MCF 10A (cell line): ENCODE measurements around the gene TSC22D3. TPM values are rescaled to one million over a fixed set of nuclear protein-coding genes. Genes with fewer than 3 reads are reported as not detected.

Experiments
- BruUV-seq: library from RNA; stranded (reverse); fragments of 400-500 nt; replicated peaks from 2 replicates; lab custom pipeline; 2021; lab: Mats Ljungman, UMichigan
- CTCF ChIA-PET: fragments of 300-600 bp; sonication (Branson Sonifier 250); formaldehyde crosslinking; extraction: SDS; loops from one replicate; lab custom pipeline; 2021; ENCODE audit warnings: antibody characterized with exemption, inconsistent platforms; lab: Yijun Ruan, JAX
- POLR2A ChIA-PET: fragments of 300-600, 350-650 bp; sonication (Branson Sonifier 250); formaldehyde crosslinking; extraction: SDS; loops from one replicate; lab custom pipeline; 2020; ENCODE audit warnings: antibody characterized with exemption, inconsistent platforms; lab: Yijun Ruan, JAX
- DNase-seq: peaks from one replicate; pipeline ENCODE4 v3.0.0-alpha.2; 2018; ENCODE audit not compliant: unreplicated experiment
- H3K27ac Mint-ChIP-seq: one replicate; pipeline ENCODE4 v1.8.0; 2022; ENCODE audit warnings: mild to moderate bottlenecking, low read depth, mixed read lengths; ENCODE audit not compliant: unreplicated experiment
- H3K27me3 Mint-ChIP-seq: one replicate; pipeline ENCODE4 v1.8.0; 2022; ENCODE audit warnings: mixed read lengths; ENCODE audit not compliant: insufficient read depth, unreplicated experiment
- H3K36me3 Mint-ChIP-seq: one replicate; pipeline ENCODE4 v1.8.0; 2022; ENCODE audit warnings: mild to moderate bottlenecking, moderate library complexity, mixed read lengths; ENCODE audit not compliant: insufficient read depth, unreplicated experiment
- H3K4me1 Mint-ChIP-seq: one replicate; pipeline ENCODE4 v1.8.0; 2022; ENCODE audit warnings: mixed read lengths; ENCODE audit not compliant: insufficient read depth, unreplicated experiment
- H3K4me3 Mint-ChIP-seq: one replicate; pipeline ENCODE4 v1.8.0; 2022; ENCODE audit warnings: mild to moderate bottlenecking, moderate library complexity, mixed read lengths; ENCODE audit not compliant: unreplicated experiment
- H3K9me3 Mint-ChIP-seq: one replicate; pipeline ENCODE4 v1.8.0; 2022; ENCODE audit warnings: mixed read lengths; ENCODE audit not compliant: unreplicated experiment
- intact Hi-C: fragments of 100-400 bp; cut with micrococcal nuclease; formaldehyde crosslinking; loops from 2 replicates; pipeline ENCODE4 v1.14.1; 2022
- total RNA-seq: library from RNA; stranded (reverse); gene quantifications from 2 replicates; pipeline ENCODE4 v1.2.3, GENCODE V29; 2022
- TF ChIP-seq, protein P1 (sequence below): fragments of 200-600 bp; IDR thresholded peaks from one replicate; pipeline ENCODE4 v1.8.0; 2022; ENCODE audit warnings: antibody characterized with exemption, mild to moderate bottlenecking; ENCODE audit not compliant: unreplicated experiment

The TSC22D3 gene
- total RNA-seq, 1 experiment from 2014 or later: 124 TPM

DNA sequence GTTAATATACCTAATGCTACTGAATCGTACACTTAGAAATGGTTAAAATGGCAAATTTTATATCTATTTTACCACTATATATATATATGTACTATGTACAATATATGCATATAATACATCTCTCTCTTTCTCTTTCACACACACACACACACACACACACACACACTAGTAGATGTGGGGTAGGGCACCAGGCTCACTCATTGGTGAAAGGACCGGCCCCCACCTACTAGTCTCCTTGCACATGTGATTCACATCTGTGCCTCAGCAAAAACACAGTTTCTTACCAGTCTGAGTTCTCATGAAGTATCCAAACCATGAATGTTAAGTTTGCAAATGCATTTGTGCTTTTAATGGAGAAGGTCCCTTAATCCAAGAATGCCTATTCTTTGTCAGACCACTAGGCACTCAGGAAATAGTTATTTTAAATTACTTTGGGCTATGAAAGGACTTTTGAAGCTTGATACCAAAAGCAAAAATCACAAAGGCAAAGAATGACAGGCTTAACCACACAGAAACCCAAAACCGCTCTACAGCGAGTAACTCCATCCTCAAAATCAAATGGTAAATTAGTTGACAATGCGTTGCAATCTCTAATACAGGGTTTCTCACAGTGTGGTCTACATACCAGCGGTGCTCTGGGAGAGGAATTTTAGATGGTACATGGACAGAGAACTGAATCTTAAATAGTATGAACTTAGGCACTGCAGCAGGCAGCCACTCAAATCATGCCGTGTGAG lies 5.8 kb downstream of the TSC22D3 start:
- TF ChIP-seq, protein P1, sequence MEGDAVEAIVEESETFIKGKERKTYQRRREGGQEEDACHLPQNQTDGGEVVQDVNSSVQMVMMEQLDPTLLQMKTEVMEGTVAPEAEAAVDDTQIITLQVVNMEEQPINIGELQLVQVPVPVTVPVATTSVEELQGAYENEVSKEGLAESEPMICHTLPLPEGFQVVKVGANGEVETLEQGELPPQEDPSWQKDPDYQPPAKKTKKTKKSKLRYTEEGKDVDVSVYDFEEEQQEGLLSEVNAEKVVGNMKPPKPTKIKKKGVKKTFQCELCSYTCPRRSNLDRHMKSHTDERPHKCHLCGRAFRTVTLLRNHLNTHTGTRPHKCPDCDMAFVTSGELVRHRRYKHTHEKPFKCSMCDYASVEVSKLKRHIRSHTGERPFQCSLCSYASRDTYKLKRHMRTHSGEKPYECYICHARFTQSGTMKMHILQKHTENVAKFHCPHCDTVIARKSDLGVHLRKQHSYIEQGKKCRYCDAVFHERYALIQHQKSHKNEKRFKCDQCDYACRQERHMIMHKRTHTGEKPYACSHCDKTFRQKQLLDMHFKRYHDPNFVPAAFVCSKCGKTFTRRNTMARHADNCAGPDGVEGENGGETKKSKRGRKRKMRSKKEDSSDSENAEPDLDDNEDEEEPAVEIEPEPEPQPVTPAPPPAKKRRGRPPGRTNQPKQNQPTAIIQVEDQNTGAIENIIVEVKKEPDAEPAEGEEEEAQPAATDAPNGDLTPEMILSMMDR: no peak
- H3K36me3 Mint-ChIP-seq: peaks cover 14% of the 10 kb centered on the region
- no peak overlapping the region for H3K4me3 Mint-ChIP-seq
- no peaks in the 10 kb centered on the region for H3K9me3 Mint-ChIP-seq
- no peak overlapping the region for H3K27ac Mint-ChIP-seq
- intact Hi-C loops: loop anchor here (10.0 kb wide), 1 partner anchor 655 kb away; the partner anchor contains the start of gene RBM41
- H3K27me3 Mint-ChIP-seq: peaks cover 58% of the 10 kb centered on the region
- POLR2A ChIA-PET: interaction anchor here (1.7 kb wide), 1 partner anchor 96 kb away, joined by 3 read pairs; no protein-coding TSS in a partner anchor
- BruUV-seq: no TSS peak
- CTCF ChIA-PET: interaction anchor here (0.9 to 1.1 kb wide), 2 partner anchors 11 to 110 kb away, joined by 4 read pairs; no protein-coding TSS in a partner anchor
- peaks cover 5% of the 10 kb centered on the region for H3K4me1 Mint-ChIP-seq
- DNase-seq: no peak

DNA sequence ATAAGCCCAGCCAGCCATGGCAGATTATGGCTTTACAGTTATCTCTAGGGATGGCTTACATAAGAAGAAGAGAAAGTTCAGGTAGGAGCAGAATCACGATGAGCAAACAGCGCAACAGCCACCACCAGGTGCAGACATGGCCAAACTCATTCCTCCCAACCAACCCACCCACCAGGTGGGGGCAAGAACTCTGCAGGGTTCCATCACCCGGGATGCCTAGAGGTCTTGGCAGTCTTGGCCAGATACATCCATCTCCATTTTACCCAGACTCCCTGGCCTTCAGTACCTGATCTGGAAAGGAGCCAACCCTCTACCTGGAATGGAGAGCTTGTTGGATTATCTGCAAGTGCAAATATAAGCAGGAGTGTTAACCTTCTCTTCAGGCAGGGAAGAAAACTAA lies 7.5 kb downstream of the TSC22D3 start:
- CTCF ChIA-PET: interaction anchor here (0.9 to 1.7 kb wide), 2 partner anchors 9 to 20 kb away, joined by 5 to 6 read pairs; partner anchors contain the start of gene NCBP2L
- TF ChIP-seq, protein P1: no peak
- POLR2A ChIA-PET: interaction anchor here (2.0 to 3.2 kb wide), 2 partner anchors 8 to 20 kb away, joined by 9 to 21 read pairs; partner anchors contain the start of gene TSC22D3
- Mint-ChIP-seq H3K27me3 (peaks cover 58% of the 10 kb centered on the region), H3K4me3 (no peak overlapping the region), H3K27ac (no peak overlapping the region), H3K4me1 (no peaks in the 10 kb centered on the region), H3K36me3 (peaks cover 8% of the 10 kb centered on the region), H3K9me3 (no peaks in the 10 kb centered on the region)
- intact Hi-C loops: no loop called here
- no peak for DNase-seq
- no TSS peak for BruUV-seq

DNA sequence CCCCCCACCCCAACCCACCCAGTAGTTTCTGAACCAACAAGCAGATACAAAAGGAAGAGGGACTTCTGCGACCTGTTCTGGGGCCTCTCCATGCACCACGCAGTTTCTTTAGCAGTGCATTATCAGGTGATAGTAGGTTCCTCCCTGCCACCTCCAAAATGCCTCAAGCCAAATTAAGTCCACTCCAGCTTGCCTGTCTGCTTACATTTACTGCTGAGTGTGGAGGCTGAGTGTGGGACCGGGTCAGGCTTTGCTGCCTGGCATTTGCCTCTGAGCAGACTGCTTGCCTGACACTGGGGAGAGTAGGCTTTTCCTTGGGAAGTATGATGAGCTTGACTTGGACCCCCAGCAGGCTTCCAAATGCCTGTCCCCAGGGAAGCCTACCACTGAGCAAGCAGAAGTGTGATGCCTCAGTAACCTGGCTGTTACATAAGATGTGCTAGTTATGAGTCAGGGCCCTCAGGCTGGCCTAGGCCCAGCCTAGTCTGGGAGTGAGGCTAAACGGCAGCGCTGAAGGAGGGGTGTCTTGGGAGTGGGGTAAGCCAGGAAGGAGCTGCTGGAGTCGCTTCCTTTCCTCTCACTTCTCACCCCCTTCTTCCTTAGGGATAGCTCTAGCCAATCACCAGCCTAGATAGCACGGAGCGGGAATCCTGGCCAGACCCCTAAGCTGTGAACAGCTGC lies 9.0 kb downstream of the TSC22D3 start:
- Mint-ChIP-seq H3K27me3 (peaks cover 64% of the 10 kb centered on the region), H3K36me3 (no peaks in the 10 kb centered on the region), H3K27ac (no peak overlapping the region), H3K4me1 (no peaks in the 10 kb centered on the region), H3K4me3 (no peak overlapping the region), H3K9me3 (no peaks in the 10 kb centered on the region)
- BruUV-seq: no TSS peak
- TF ChIP-seq, protein P1: no peak
- ChIA-PET CTCF (interaction anchor here (0.7 to 1.6 kb wide), 8 partner anchors 8 to 287 kb away, joined by 3 to 10 read pairs (median 3); partner anchors contain the start of genes NCBP2L and TSC22D3), POLR2A (interaction anchor here (0.9 to 3.3 kb wide), 10 partner anchors 9 to 93 kb away, joined by 4 to 21 read pairs (median 8); partner anchors contain the start of gene TSC22D3)
- intact Hi-C loops: no loop called here
- DNase-seq: peak; percentile 78
